Immature natural killer cell (primary cell): ENCODE data around the gene SOCS3. TPM values are rescaled to one million over a fixed set of nuclear protein-coding genes. Genes with fewer than 3 reads are reported as not detected.

Experiments used
- DNase-seq, 3 donors: peaks; one replicate each; pipeline ENCODE4 v3.0.0; 2022; ENCODE audit warnings: mixed read lengths in 1 of 3
- H3K27ac Mint-ChIP-seq, 6 donors: one replicate each; pipeline ENCODE4 v1.8.0; 2020; ENCODE audit warnings: mixed read lengths in 6 of 6, mild to moderate bottlenecking in 5 of 6, inconsistent platforms in 4 of 6, moderate library complexity in 3 of 6
- H3K27me3 Mint-ChIP-seq, 3 donors: one replicate each; pipeline ENCODE4 v1.8.0; 2020 to 2021; ENCODE audit warnings: low read depth in 3 of 3, mild to moderate bottlenecking in 3 of 3, mixed read lengths in 3 of 3, moderate library complexity in 3 of 3, inconsistent platforms in 1 of 3
- H3K36me3 Mint-ChIP-seq, 3 donors: one replicate each; pipeline ENCODE4 v1.8.0; 2020; ENCODE audit warnings: mixed read lengths in 3 of 3, inconsistent platforms in 2 of 3, mild to moderate bottlenecking in 2 of 3
- H3K4me1 Mint-ChIP-seq, 2 donors: one replicate each; pipeline ENCODE4 v1.8.0; 2020; ENCODE audit warnings: inconsistent platforms in 2 of 2, mild to moderate bottlenecking in 2 of 2, mixed read lengths in 2 of 2, moderate library complexity in 1 of 2
- H3K4me3 Mint-ChIP-seq, 5 donors: one replicate each; pipeline ENCODE4 v1.8.0; 2020; ENCODE audit warnings: mild to moderate bottlenecking in 5 of 5, mixed read lengths in 5 of 5, inconsistent platforms in 3 of 5, moderate library complexity in 3 of 5
- H3K9me3 Mint-ChIP-seq, 6 donors: one replicate each; pipeline ENCODE4 v1.8.0; 2020; ENCODE audit warnings: mild to moderate bottlenecking in 6 of 6, mixed read lengths in 6 of 6, inconsistent platforms in 4 of 6, moderate library complexity in 3 of 6
- polyA plus RNA-seq, 3 donors: library from polyadenylated mRNA; unstranded; fragments of 300-500 nt; fragmentation: Illumina TruSeq; gene quantifications; one replicate each; pipeline ENCODE4 v1.2.3, GENCODE V29; 2021

Gene SOCS3
- polyA plus RNA-seq, 3 donors from 2014 or later, result 9.0 to 15.4 (median 10.6) TPM

DNA sequence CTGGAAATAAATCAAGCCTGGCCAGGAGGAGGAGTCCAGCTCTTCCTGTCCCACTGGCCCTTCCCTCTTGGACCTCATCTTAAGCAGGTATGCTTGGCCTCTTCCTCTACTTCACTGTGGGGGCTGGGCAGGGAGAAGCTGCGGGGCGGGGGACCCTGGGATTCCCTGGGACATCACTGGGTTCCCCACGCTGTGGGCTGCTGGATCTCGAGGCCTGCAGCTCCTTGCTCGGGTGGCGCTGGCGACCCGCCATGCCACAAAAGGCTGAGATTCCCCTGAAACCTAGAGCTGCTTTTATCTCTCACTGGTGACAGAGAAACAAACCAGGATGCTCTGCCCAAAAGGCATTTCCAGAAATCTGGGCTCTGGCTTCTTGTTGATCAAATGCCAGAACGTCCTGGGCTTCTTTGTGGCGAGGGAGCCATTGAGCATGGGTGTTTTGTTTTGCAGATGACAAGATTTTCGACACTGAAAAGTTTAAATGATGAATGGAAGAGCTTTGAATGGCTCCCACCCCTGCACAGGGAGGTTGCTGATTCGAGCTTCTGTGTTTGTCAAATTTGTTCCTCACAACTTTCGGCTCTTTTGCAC is 10.0 kb upstream of the SOCS3 start:
- no peaks in the 10 kb centered on the region for H3K9me3 Mint-ChIP-seq
- no peak for DNase-seq
- no peak overlapping the region for H3K4me3 Mint-ChIP-seq
- peaks cover 0 to 7% (median 4%) of the 10 kb centered on the region in 3 donors for H3K27me3 Mint-ChIP-seq
- H3K36me3 Mint-ChIP-seq, result no peaks in the 10 kb centered on the region
- H3K4me1 Mint-ChIP-seq, result peaks cover 2 to 3% of the 10 kb centered on the region in 2 donors
- no peak overlapping the region for H3K27ac Mint-ChIP-seq

DNA sequence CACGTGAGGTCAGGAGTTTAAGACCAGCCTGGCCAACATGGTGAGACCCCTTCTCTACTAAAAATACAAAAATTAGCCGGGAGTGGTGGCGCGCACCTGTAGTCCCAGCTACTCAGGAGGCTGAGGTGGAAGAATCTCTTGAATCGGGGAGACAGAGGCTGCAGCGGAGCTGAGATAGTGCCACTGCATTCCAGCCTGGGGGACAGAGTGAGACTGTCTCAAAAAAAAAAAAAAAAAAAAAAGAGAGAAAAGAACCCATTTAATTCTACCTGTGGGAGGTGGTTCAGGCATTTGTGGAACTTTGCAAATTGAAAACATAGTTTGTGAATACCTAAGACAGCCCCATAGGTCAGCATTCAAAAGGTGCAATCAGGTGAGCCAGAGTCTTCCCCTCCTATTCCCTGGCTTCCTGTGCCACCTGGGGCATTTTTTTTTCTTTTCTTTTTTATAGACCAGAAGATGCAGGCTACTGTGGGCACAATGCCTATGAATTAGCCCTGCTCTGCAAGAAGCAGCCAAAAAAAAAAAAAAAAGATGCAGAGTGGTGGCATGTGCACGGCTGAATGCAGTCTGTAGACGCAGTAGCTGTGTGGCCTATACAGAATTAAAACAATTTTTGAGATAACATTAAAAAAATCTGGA is 9.1 kb upstream of the SOCS3 start:
- peaks cover 2 to 9% (median 4%) of the 10 kb centered on the region in 3 donors for H3K27me3 Mint-ChIP-seq
- DNase-seq, result no peak
- H3K4me3 Mint-ChIP-seq, result no peak overlapping the region
- no peak overlapping the region for H3K27ac Mint-ChIP-seq
- H3K9me3 Mint-ChIP-seq, result no peaks in the 10 kb centered on the region
- H3K36me3 Mint-ChIP-seq, result no peaks in the 10 kb centered on the region
- peaks cover 6 to 11% of the 10 kb centered on the region in 2 donors for H3K4me1 Mint-ChIP-seq

DNA sequence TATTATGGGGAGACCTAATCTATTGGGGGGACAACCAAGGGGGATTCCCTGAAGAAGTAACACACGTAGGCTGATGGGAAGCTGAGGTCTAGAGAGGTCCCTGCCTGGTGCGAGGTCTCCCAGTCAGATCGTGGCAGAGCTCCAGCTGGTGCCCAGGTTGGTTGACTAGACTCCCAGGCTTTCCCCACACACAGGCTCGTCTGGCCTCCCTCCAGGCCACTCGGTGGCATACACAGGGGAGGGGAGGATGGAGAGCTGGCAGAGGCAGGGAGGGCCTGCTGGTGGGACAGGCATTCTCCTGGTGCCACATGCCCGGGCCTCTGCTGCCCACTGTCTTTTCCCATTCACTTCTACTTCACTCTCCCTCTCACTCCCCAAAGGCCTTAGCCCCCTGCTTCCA is 8.5 kb upstream of the SOCS3 start:
- Mint-ChIP-seq H3K4me1 (peaks cover 6 to 11% of the 10 kb centered on the region in 2 donors), H3K4me3 (no peak overlapping the region), H3K36me3 (no peaks in the 10 kb centered on the region), H3K27me3 (peaks cover 2 to 9% (median 4%) of the 10 kb centered on the region in 3 donors), H3K27ac (no peak overlapping the region), H3K9me3 (no peaks in the 10 kb centered on the region)
- DNase-seq, result no peak

DNA sequence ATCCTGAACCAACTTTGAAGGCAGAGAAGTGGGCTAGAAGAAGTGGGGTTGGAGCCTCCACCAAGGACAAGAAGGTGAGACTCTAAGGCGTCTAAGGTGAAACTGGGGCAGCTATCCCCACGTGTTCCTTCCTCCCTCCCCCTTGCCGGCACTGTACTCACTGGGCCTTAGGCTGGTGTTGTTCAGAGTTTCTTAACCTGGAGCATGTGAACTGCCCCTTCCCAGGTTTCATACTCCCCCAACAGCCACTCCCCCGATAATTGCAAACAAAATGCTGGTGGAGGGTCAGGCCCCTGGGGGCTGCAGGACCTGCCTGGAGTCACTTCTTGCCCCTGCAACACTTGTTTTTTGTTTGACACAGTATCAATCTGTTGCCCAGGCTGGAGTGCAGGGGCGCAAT is 7.3 kb upstream of the SOCS3 start:
- Mint-ChIP-seq H3K27me3 (peaks cover 2 to 5% (median 4%) of the 10 kb centered on the region in 3 donors), H3K4me3 (no peak overlapping the region)

DNA sequence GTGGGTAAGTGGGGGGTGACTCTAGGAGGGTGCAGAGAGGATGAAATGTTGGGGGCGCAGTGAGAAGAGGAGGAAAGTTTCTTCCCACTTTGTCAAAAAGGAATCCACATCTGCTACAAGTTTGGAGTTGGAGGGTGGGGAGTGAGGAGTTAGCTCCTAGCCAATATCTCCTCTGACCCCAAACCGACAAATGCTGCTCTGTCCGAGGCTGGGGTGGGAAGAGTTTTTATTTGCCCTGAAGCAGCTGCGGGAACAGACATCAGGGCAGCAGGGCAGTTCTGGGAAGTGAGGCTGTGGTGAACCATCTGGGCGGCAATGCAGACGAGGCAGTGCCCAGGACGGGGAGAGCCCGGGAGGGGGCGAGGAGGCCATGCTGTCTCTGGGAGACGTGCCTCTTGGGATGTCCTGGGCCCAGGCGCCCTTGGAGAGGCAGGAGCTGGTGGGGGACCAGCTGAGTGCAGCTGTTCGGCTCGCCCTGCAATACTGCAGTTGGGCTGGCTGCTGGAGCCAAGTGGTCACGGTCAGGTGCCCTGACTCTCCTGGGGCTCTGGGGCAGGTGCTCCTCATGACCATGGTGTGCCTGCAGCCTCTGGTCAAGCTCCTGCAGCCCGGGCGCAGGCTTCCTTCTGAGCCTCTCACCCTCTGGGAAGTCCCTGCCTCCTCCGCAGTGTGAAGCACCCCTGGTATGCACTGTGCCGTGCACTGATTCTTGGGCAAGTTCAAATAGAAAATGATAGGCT is 6.4 kb upstream of the SOCS3 start:
- Mint-ChIP-seq H3K36me3 (no peaks in the 10 kb centered on the region), H3K9me3 (no peaks in the 10 kb centered on the region), H3K4me3 (no peak overlapping the region), H3K4me1 (peaks cover 6 to 11% of the 10 kb centered on the region in 2 donors), H3K27ac (no peak overlapping the region), H3K27me3 (peaks cover 3 to 5% (median 4%) of the 10 kb centered on the region in 3 donors)
- no peak for DNase-seq

More for the DNA sequence above, 7.3 kb upstream of the SOCS3 start:
- DNase-seq, result no peak
- Mint-ChIP-seq H3K36me3 (no peaks in the 10 kb centered on the region), H3K9me3 (no peaks in the 10 kb centered on the region), H3K27ac (no peak overlapping the region), H3K4me1 (peaks cover 6 to 11% of the 10 kb centered on the region in 2 donors)

DNA sequence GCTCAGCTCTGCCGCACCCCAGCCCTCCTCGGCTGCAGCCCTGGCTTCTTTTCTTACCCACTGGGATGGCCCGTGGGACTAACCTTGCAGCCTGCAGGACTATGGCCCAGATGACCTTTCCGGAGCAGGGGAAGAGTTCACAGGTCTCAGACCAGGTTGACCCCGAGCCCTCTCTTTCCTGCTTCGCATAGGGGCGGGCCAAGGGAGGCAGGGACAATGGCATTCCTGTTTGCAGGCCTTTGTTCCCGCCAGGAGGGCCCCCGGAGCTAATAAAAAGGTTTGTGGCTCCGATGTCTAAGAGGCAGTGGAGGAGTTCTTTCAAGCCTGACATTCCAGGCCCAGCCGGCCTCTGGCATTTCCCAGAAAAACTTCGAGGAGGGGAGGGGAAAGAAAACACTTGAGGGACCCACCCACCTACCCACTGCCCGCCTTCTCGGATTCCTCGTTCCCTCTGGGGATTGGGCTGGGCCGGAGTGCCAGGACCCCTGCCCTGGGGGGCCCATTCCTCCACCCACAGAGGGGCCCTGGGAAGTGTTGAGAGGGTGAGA is 5.8 kb upstream of the SOCS3 start:
- no peaks in the 10 kb centered on the region for H3K36me3 Mint-ChIP-seq
- DNase-seq, result no peak
- peaks cover 3 to 5% (median 4%) of the 10 kb centered on the region in 3 donors for H3K27me3 Mint-ChIP-seq
- no peak overlapping the region for H3K27ac Mint-ChIP-seq
- H3K4me1 Mint-ChIP-seq, result peaks cover 11 to 12% of the 10 kb centered on the region in 2 donors
- H3K4me3 Mint-ChIP-seq, result no peak overlapping the region
- H3K9me3 Mint-ChIP-seq, result no peaks in the 10 kb centered on the region

DNA sequence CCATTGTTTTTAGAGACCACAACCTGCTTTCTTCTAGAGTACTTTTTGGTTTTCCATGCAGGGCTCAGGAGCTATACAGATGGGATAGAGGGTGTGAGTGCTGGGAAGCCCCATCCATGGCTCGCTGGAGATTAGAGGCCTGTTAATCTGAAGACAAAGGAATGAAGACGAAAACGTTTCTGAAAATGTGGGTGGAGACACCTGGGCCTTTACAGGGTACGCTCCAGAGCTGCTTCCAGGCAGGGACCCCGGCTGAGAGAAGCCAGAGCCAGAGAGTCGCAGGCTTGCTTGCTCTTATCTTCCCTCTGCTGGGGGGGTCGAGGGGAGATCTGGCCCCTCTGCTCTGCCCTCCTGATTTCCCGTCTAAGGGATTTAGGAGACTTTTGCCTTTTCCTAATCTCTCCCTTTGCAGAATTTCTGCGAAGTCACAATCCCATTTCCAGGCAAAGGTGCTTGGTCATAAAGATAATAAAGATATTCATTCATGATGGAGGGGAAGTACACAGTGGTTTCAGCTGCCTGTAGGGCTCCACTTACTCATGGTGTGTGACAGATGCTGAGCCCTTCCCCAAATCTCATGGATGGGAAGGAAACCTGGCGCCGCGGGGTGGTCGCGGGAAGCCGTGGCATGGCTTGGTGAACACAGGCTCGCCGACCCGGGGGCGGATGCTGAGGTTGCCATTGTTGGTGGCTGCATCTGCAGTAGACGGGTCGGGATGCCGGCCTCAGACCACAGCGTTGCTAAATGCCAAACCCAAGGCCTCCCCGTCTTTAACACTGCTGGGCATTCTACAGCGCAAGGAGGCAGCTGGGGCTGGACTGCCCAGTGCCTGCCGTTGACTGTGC is 4.8 kb upstream of the SOCS3 start:
- H3K27ac Mint-ChIP-seq, result no peak overlapping the region
- H3K4me1 Mint-ChIP-seq, result peaks cover 11 to 12% of the 10 kb centered on the region in 2 donors
- DNase-seq, result peak; percentile 32 to 50 (median 40)
- peak overlapping the region in 1 of 5 donors; percentile 35 for H3K4me3 Mint-ChIP-seq
- H3K27me3 Mint-ChIP-seq, result peaks cover 3 to 5% (median 4%) of the 10 kb centered on the region in 3 donors
- H3K36me3 Mint-ChIP-seq, result no peaks in the 10 kb centered on the region
- H3K9me3 Mint-ChIP-seq, result no peaks in the 10 kb centered on the region

DNA sequence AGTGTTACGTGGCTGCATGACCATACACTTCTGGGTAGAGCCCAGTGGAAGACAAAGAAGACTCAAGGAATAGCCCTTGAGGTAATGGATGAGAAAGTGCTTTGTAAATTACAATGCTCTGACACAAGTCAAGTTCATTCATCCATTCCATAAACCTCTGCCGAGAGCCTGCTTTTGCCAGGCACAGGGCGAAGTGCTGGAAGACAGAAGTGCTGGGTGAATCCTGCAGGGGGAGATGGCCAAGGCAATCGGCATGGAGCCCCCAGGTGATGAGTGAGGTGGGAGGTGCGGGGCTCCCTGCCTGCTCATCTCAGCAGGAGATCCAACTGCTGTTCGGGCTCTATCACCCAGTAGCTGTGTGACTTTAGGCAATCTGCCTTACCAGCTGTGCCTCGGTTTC is 2.8 kb upstream of the SOCS3 start:
- peaks cover 11 to 17% of the 10 kb centered on the region in 2 donors for H3K4me1 Mint-ChIP-seq
- H3K27ac Mint-ChIP-seq, result no peak overlapping the region

DNA sequence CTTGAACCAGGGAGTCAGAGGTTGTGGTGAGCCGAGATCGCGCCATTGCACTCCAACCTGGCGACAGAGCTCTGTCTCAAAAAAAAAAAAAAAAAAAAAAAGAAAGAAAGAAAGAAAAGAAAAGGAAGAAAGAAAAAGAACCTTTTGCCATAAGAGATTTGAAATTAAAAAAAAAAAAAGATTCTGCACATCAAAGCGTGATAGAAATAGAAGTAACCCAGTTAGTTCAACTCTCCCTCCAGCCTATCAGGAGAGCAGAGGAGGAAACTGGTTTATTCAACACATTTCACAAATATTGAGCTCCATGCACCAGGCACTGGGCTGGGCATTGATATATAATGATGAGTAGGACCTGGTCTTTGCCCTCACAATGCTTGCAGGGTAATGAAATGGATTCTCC is 2.4 kb upstream of the SOCS3 start:
- H3K36me3 Mint-ChIP-seq, result no peaks in the 10 kb centered on the region
- H3K27me3 Mint-ChIP-seq, result peaks cover 3 to 6% (median 3%) of the 10 kb centered on the region in 3 donors
- H3K9me3 Mint-ChIP-seq, result no peaks in the 10 kb centered on the region
- H3K4me3 Mint-ChIP-seq, result no peak overlapping the region
- no peak overlapping the region for H3K27ac Mint-ChIP-seq
- peaks cover 15 to 20% of the 10 kb centered on the region in 2 donors for H3K4me1 Mint-ChIP-seq
- no peak for DNase-seq

More for the DNA sequence above, 2.8 kb upstream of the SOCS3 start:
- no peak for DNase-seq
- Mint-ChIP-seq H3K27me3 (peaks cover 3 to 6% (median 5%) of the 10 kb centered on the region in 3 donors), H3K4me3 (no peak overlapping the region), H3K36me3 (no peaks in the 10 kb centered on the region), H3K9me3 (no peaks in the 10 kb centered on the region)

DNA sequence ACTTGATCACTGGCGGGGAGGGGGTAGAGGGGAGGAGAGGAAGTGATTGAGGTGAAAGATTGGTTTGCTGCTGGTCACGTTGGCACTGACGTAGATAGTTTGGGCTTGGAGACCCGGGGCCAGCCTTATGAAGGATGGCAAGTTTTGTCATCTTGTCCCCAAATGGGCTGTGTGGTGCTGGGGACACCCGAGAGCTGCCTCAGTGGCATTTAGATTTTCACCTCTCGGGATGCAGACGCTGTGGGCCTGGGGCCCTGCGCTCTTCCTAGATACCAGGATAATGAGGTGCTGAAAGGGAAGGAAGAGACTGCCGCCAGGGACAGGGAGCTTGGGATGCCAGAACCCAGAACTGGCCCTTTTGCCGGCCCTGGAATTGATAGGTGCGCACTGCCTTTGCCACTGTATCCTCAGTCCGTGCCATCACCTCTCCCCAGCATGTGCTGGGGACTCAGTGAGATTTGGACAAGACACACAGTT is 1.4 kb upstream of the SOCS3 start:
- Mint-ChIP-seq H3K4me1 (peaks cover 25 to 27% of the 10 kb centered on the region in 2 donors), H3K27ac (peak overlapping the region in 3 of 6 donors; percentile 35 to 88 (median 76)), H3K4me3 (peak overlapping the region in 4 of 5 donors; percentile 11 to 73 (median 54)), H3K27me3 (peaks cover 4 to 5% (median 5%) of the 10 kb centered on the region in 3 donors), H3K9me3 (no peaks in the 10 kb centered on the region), H3K36me3 (no peaks in the 10 kb centered on the region)
- no peak for DNase-seq

DNA sequence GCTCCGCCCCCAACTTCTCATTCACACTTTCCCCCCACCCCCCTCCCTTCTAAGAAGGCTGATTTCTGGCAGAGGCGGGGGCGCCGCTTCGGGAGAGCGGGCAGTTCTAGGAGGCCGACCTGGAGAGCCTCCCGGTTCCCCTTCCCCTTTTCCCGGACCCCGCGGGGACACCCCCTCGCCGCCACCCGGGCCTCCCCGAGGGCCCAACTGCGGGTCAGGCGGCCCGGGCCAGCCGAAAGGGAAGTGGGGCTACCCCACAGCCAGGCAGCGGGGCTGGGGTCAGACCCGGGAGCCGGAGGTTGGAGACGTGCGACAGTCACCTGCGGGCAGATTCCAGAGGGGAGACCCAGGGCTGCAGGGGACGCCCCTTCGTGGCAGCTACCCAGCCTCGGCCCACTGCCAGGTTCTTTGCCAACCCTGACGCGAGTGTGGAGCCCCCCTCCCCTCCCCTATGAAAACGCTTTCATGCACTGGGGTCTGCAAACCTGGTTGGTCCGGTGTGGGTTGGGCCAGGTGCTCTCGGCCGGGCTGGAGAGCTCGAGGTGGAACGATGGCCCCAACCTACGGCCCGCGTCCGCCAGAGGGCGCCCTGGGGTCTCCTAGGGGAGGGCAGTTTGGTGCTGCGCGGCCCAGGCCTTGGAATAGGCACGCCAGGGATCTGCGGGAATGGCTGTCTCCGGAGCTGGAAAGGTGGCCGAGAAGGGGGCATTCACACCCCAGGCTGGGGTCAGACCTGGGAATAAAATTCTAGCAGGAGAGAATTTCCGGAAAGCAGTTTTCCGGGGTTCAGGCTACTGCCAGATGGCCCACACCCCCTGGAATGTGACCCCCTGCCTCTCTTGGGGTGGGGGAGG is 721 bp upstream of the SOCS3 start:
- H3K36me3 Mint-ChIP-seq, result no peaks in the 10 kb centered on the region
- peak; percentile 81 to 84 (median 82) for DNase-seq
- H3K4me1 Mint-ChIP-seq, result peaks cover 32 to 34% of the 10 kb centered on the region in 2 donors
- no peaks in the 10 kb centered on the region for H3K9me3 Mint-ChIP-seq
- H3K27me3 Mint-ChIP-seq, result peaks cover 4 to 11% (median 8%) of the 10 kb centered on the region in 3 donors
- peak overlapping the region; percentile 82 to 90 (median 84) for H3K4me3 Mint-ChIP-seq
- peak overlapping the region in 4 of 6 donors; percentile 76 to 88 (median 80) for H3K27ac Mint-ChIP-seq

DNA sequence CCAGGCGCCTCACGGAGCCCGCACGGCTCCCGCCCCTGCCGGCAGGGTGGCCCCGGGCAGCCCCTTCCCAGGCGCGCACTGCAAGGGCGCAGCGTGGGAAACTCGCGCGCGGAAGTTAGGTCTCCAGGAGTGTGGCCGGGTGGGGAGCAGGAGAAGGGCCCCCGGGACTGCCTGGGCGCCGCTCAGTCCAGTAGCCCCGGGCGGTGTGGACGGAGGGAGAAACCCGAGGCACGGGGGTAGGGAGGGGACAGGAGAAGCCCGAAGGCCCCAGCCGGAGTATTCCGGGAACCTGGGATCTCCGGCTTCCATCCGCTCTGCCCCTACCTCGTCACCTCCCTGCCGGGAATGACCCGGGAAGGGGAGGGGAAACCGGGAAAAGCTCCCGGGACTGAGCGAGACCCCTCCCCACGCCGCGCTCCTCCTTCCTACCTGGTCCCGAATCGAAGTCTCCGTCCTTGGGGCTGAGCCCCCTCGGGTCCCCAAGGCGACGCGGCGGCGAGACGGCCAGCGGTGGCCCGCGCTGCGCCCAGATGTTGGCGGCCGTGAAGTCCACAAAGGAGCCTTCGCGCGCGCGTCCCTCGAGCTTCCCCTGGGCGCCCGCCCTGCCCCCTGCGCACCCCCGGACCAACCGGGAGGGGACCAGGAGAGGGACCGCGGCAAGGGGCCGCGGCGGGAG is 418 bp downstream of the SOCS3 start:
- Mint-ChIP-seq H3K36me3 (no peaks in the 10 kb centered on the region), H3K9me3 (no peaks in the 10 kb centered on the region), H3K27me3 (peaks cover 5 to 12% (median 8%) of the 10 kb centered on the region in 3 donors), H3K4me1 (peaks cover 33 to 37% of the 10 kb centered on the region in 2 donors), H3K4me3 (peak overlapping the region; percentile 57 to 79 (median 60)), H3K27ac (no peak overlapping the region)
- DNase-seq, result no peak
